ENCODE results near the gene GPR161. TPM values are rescaled to one million over a fixed set of nuclear protein-coding genes. Genes with fewer than 3 reads are reported as not detected.

GPR161 gene
- total and polyA plus RNA-seq, 2 of the 13 experiments (the other 11 are each of a cell fraction or from before 2014, with no cell fraction given): 0.13 to 0.35 TPM

- TF ChIP-seq ZNF562 (CRISPR knock-in tag; IDR thresholded peaks at IDR 0.05; ENCODE audit: borderline replicate concordance): no peak
- TF ChIP-seq CAMTA2 (CRISPR knock-in tag; IDR thresholded peaks at IDR 0.05; ENCODE audit: borderline replicate concordance): no peak
- TF ChIP-seq FOXM1 (CRISPR knock-in tag; IDR thresholded peaks at IDR 0.05): no peak
- no peak for TF ChIP-seq ZNF572 (CRISPR knock-in tag; IDR thresholded peaks at IDR 0.05)
- no peak for TF ChIP-seq ZNF329 (CRISPR knock-in tag; IDR thresholded peaks at IDR 0.05; ENCODE audit: low read depth)
- TF ChIP-seq KAT8 (CRISPR knock-in tag; IDR thresholded peaks at IDR 0.05): no peak
- TF ChIP-seq ZNF484 (CRISPR knock-in tag; IDR thresholded peaks at IDR 0.05; ENCODE audit: borderline replicate concordance, low read depth): no peak
- TF ChIP-seq MAZ (IDR thresholded peaks at IDR 0.05; ENCODE audit: borderline replicate concordance, low read depth, low read length): no peak
- no peak for TF ChIP-seq MAZ (CRISPR knock-in tag; IDR thresholded peaks at IDR 0.05; ENCODE audit: low read depth)
- TF ChIP-seq PATZ1 (CRISPR knock-in tag; IDR thresholded peaks at IDR 0.05): no peak
- TF ChIP-seq U2AF2 (IDR thresholded peaks at IDR 0.05; ENCODE audit: low read depth, low read length): no peak
These were observed 15.2 kb downstream of the GPR161 start (continued) for GRCh38 chr1:168121401-168122011.

GRCh38 chr1:168119750-168120149, 17.0 kb downstream of the GPR161 start:
- Histone ChIP-seq H4K20me1 (ENCODE audit: insufficient read depth, low read length) (no peaks in the 10 kb centered on the region), H2AFZ (ENCODE audit: low read length) (no peak overlapping the region), H3K27ac (ENCODE audit: extremely low read length, insufficient read depth, low read length) (no peak overlapping the region), H3K4me2 (ENCODE audit: low read depth, low read length) (no peak overlapping the region), H3K4me3 (replicated peaks in 1 of 3; ENCODE audit: insufficient read depth in 1 of 3, low read depth in 2 of 3, low read length in 3 of 3) (no peak overlapping the region), H3K79me2 (ENCODE audit: insufficient read depth, low read length) (no peaks in the 10 kb centered on the region), H3K4me1 (ENCODE audit: insufficient read depth, low read length) (no peaks in the 10 kb centered on the region), H3K9ac (ENCODE audit: insufficient read depth, low read depth, low read length) (no peak overlapping the region), H3K36me3 (replicated peaks in 1 of 2; ENCODE audit: control insufficient read depth in 1 of 2, insufficient read depth in 2 of 2, low read length in 2 of 2) (no peaks in the 10 kb centered on the region), H3K27me3 (ENCODE audit: control insufficient read depth in 1 of 2, insufficient read depth in 2 of 2, low read length in 2 of 2) (peaks cover 0 to 5% of the 10 kb centered on the region in 2 experiments; a peak in 1 of 5 replicates), H3K9me3 (ENCODE audit: low read length) (no peaks in the 10 kb centered on the region)
- intact Hi-C loops (cut with micrococcal nuclease; ENCODE audit: unreplicated experiment): no loop called here
- no TSS peak for BruUV-seq (replicated peaks)
- CTCF ChIA-PET (ENCODE audit: low intra/inter-chr PET ratio, low total read pairs): no interaction called here
- DNase-seq (ENCODE audit: low spot score): no peak
- TF ChIP-seq NCOA1 (CRISPR knock-in tag; IDR thresholded peaks at IDR 0.05) (no peak), GABPA (IDR thresholded peaks at IDR 0.05; ENCODE audit: low read depth, low read length) (no peak), GABPA (CRISPR knock-in tag; IDR thresholded peaks at IDR 0.05; ENCODE audit: low read depth) (no peak), ZNF7 (CRISPR knock-in tag; IDR thresholded peaks at IDR 0.05) (no peak), TEAD2 (CRISPR knock-in tag; IDR thresholded peaks at IDR 0.05) (no peak), TOE1 (CRISPR knock-in tag; IDR thresholded peaks at IDR 0.05) (no peak), SNAI1 (CRISPR knock-in tag; IDR thresholded peaks at IDR 0.05; ENCODE audit: borderline replicate concordance) (no peak), ETV6 (CRISPR knock-in tag; conservative IDR thresholded peaks at IDR 0.05) (no peak)
- POLR2A ChIA-PET: no interaction called here
- WGBS (ENCODE audit: low lambda C conversion rate): 39% methylated on average over 2 of the region's 4 CpGs
- no peak for ATAC-seq
- no peak for FAIRE-seq
- in situ Hi-C loops (cut with HindIII; ENCODE audit: extremely low pct_ligation_motif_present, low pct_unique_long_range_greater_than_20kb): no loop called here
